Vagina (tissue), 2 donors: ENCODE measurements around the gene SERPINA3. TPM values are rescaled to one million over a fixed set of nuclear protein-coding genes. Genes with fewer than 3 reads are reported as not detected.

Source experiments
- DNase-seq, 2 donors: peaks; one replicate each; pipeline ENCODE4 v3.0.0-alpha.2; 2017; ENCODE audit errors: extremely low spot score in 2 of 2
- H3K27ac ChIP-seq: fragments of 200-600 bp; sonication (generic); one replicate; pipeline ENCODE4 v1.5.1; 2019
- H3K27me3 ChIP-seq: fragments of 200-600 bp; sonication (generic); one replicate; pipeline ENCODE4 v1.5.1; 2019
- H3K36me3 ChIP-seq, 2 donors: fragments of 200-600 bp; sonication (generic); one replicate each; pipeline ENCODE4 v1.5.1; 2017 to 2019
- H3K4me1 ChIP-seq: fragments of 200-600 bp; sonication (generic); one replicate; pipeline ENCODE4 v1.5.1; 2019
- H3K4me3 ChIP-seq, 2 donors: fragments of 200-600 bp; sonication (generic); 1 replicate in 1 of 2; 2 replicates in 1 of 2; pipeline ENCODE4 v1.5.1; 2016 to 2019
- H3K9me3 ChIP-seq: fragments of 200-600 bp; sonication (generic); one replicate; pipeline ENCODE4 v1.5.1; 2019
- CTCF ChIP-seq, 3 experiments: fragments of 450-650 bp in 2 of 3; fragments of 200-600 bp in 1 of 3; sonication (generic) in 1 of 3; IDR thresholded peaks; one replicate each; pipeline ENCODE4 v1.5.1; 2017 to 2019; ENCODE audit warnings: antibody characterized with exemption in 3 of 3, mild to moderate bottlenecking in 2 of 3, moderate library complexity in 2 of 3
- POLR2A ChIP-seq, 2 donors: fragments of 450-650 bp; IDR thresholded peaks; one replicate each; pipeline ENCODE4 v1.6.1; 2017; ENCODE audit warnings: antibody characterized with exemption in 2 of 2, mild to moderate bottlenecking in 2 of 2, moderate library complexity in 2 of 2
- POLR2AphosphoS5 ChIP-seq, 2 donors: sonication (generic); formaldehyde crosslinking; IDR thresholded peaks; one replicate each; pipeline ENCODE4 v1.9.0; 2017; ENCODE audit warnings: antibody characterized with exemption in 2 of 2, mild to moderate bottlenecking in 2 of 2, low read depth in 1 of 2; ENCODE audit not compliant: insufficient read depth in 1 of 2
- intact Hi-C: fragments of 100-400 bp; cut with DNase I; formaldehyde crosslinking; loops from one replicate; pipeline ENCODE4 v1.15.1; 2023
- total RNA-seq: library from RNA; depleted of rRNA; stranded (reverse); fragments of >200 nt; gene quantifications from one replicate; pipeline ENCODE4 v1.2.3, GENCODE V29; 2016

Gene SERPINA3
- total RNA-seq, 1 donor from 2014 or later = 328 TPM

DNA sequence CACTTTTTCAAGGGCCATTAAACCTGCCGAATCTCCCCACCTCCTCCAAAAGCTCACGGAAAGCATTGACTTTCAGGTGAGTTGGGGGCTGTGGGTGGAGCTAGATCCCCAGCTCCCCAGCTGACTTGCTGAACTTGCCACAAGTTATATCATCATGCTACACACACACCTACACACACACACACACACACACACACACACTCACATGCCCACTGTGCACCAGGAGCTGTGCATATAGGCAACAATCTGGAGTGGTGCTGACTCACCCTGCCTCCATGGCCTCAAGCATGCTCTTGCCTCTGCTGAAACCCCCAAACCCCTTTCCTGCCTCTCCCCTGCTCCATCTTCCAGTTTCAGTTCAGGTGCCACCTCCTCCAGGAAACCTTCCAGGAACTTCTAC lies 26.1 kb downstream of the SERPINA3 start:
- H3K27me3 ChIP-seq = no peaks in the 10 kb centered on the region
- H3K27ac ChIP-seq = no peak overlapping the region
- intact Hi-C loops = no loop called here
- H3K4me1 ChIP-seq = no peaks in the 10 kb centered on the region
- H3K4me3 ChIP-seq = no peak overlapping the region
- TF ChIP-seq CTCF (IDR thresholded peaks at IDR 0.05) (no peak), POLR2AphosphoS5 (IDR thresholded peaks at IDR 0.05; ENCODE audit: insufficient read depth in 1 of 2, low read depth in 1 of 2) (no peak), POLR2A (IDR thresholded peaks at IDR 0.05) (no peak)
- H3K9me3 ChIP-seq = no peaks in the 10 kb centered on the region
- H3K36me3 ChIP-seq = no peaks in the 10 kb centered on the region
- no peak for DNase-seq

DNA sequence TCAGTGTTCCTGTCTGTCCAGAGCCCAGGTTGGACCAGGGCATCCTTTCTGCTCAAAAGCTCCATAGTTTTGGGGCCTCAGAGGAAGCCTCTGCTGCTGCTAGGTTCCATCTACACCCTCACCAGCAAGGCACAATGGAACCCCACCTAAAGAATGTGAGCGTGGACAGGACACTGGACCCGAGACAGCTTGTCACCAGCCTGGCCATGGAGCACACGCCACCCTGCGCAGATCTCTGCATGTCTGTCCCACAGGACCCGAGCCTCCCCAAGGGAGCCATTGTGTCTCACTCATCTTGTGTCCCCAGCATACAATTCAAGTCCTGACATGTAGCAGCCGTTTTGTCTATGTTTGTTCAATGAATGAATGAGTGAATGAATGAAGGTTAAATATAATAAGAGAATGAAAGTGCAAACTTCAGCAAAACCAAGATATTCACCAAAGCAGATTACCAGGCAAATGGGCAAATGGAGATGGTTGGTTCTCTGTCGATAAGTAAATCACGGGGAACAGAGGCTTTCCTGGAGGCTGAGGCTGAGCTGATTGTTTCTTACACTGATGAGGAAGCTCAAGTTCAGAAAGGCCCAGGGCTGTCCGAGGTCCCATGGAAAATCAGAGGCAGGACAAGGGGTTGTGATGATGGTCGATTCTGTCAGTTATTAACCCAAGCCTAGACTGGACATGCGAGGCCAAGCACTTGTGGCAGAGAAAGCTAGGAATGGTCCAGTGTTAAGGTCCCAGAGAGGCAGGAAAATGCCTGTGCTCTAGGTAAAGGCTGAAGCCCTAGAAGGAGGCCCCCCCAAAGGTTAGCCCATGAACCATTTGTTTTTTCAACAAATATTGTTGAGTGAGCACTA lies 27.0 kb downstream of the SERPINA3 start:
- TF ChIP-seq CTCF (IDR thresholded peaks at IDR 0.05) (no peak), POLR2AphosphoS5 (IDR thresholded peaks at IDR 0.05; ENCODE audit: insufficient read depth in 1 of 2, low read depth in 1 of 2) (no peak), POLR2A (IDR thresholded peaks at IDR 0.05) (no peak)
- no peaks in the 10 kb centered on the region for H3K36me3 ChIP-seq
- no peaks in the 10 kb centered on the region for H3K4me1 ChIP-seq
- H3K4me3 ChIP-seq = no peak overlapping the region
- no peaks in the 10 kb centered on the region for H3K27me3 ChIP-seq
- intact Hi-C loops = no loop called here
- H3K27ac ChIP-seq = no peak overlapping the region
- no peak for DNase-seq
- H3K9me3 ChIP-seq = no peaks in the 10 kb centered on the region

DNA sequence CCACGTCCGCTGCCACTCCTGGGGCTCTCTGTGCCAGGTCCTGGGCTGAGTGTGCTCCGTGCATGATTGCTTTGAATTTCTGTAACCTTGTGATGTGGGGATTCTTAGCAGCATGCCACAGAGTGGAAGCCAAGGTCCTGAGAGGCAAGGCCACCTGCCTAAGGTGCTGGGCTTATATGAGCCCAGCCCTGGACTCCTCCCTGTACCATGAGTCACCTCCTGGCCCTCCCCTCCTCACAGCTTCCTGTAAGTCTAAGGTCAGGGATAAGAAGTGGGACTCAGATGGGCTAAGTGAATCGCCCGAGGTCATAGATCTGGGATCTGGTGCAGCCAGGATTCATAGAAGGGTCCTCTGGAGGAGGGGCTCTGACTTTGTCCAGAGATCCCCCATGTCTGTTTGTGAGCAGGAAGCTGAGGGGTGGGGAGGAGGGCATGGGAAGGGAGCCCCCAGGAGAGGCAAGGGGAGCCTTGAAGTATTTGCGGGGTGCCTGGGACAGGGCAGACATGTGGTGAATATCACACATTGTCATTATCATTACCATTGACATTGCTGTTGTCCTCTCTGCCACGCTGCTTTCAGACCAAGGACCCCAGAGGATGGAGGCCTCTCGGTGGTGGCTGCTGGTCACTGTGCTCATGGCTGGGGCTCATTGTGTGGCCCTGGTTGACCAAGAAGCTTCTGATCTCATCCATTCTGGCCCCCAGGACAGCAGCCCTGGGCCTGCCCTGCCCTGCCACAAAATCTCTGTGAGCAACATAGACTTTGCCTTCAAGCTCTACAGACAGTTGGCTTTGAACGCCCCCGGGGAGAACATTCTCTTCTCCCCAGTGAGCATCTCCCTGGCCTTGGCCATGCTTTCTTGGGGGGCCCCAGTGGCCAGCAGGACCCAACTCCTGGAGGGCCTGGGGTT lies 28.8 kb downstream of the SERPINA3 start:
- TF ChIP-seq CTCF (IDR thresholded peaks at IDR 0.05) (no peak), POLR2A (IDR thresholded peaks at IDR 0.05) (no peak), POLR2AphosphoS5 (IDR thresholded peaks at IDR 0.05; ENCODE audit: insufficient read depth in 1 of 2, low read depth in 1 of 2) (no peak)
- Histone ChIP-seq H3K27ac (no peak overlapping the region), H3K9me3 (no peaks in the 10 kb centered on the region), H3K4me3 (no peak overlapping the region), H3K27me3 (no peaks in the 10 kb centered on the region), H3K4me1 (no peaks in the 10 kb centered on the region), H3K36me3 (no peaks in the 10 kb centered on the region)
- intact Hi-C loops = no loop called here
- no peak for DNase-seq

GRCh38 chr14:94641632-94641955 lies 29.4 kb downstream of the SERPINA3 start:
- intact Hi-C loops = no loop called here

More at GRCh38 chr14:94641632-94641955, 29.4 kb downstream of the SERPINA3 start:
- Histone ChIP-seq H3K27me3 (no peaks in the 10 kb centered on the region), H3K27ac (no peak overlapping the region), H3K4me3 (no peak overlapping the region), H3K9me3 (no peaks in the 10 kb centered on the region), H3K4me1 (no peaks in the 10 kb centered on the region), H3K36me3 (no peaks in the 10 kb centered on the region)
- no peak for DNase-seq
- TF ChIP-seq POLR2A (IDR thresholded peaks at IDR 0.05) (no peak), CTCF (IDR thresholded peaks at IDR 0.05) (no peak), POLR2AphosphoS5 (IDR thresholded peaks at IDR 0.05; ENCODE audit: insufficient read depth in 1 of 2, low read depth in 1 of 2) (no peak)
